Dendritic cell treated with granulocyte-macrophage colony-stimulating factor and Interleukin-4, amounts not matched to agents 40 ng/mL and 50 ng/mL, for 4 days (primary cell): ENCODE measurements around the gene VARS2.
A peak's percentile ranks its signal among the peaks of the same experiment; 100 is the strongest.
"Not testable (repeated sequence)": the region's sequence is repeated elsewhere in the genome, so short reads cannot be mapped to it uniquely, and the experiment has no call there.

Experiments
- H3K27ac Mint-ChIP-seq: one replicate; pipeline ENCODE4 v1.8.0; 2022; ENCODE audit warnings: mild to moderate bottlenecking, mixed read lengths
- H3K27me3 Mint-ChIP-seq: one replicate; pipeline ENCODE4 v1.8.0; 2022; ENCODE audit warnings: mild to moderate bottlenecking, mixed read lengths
- H3K36me3 Mint-ChIP-seq: one replicate; pipeline ENCODE4 v1.8.0; 2022; ENCODE audit warnings: low read depth, mixed read lengths
- H3K4me1 Mint-ChIP-seq: one replicate; pipeline ENCODE4 v1.8.0; 2022; ENCODE audit warnings: low read depth, mixed read lengths
- H3K4me3 Mint-ChIP-seq: one replicate; pipeline ENCODE4 v1.8.0; 2022; ENCODE audit warnings: mild to moderate bottlenecking, moderate library complexity, mixed read lengths
- H3K9me3 Mint-ChIP-seq: one replicate; pipeline ENCODE4 v1.8.0; 2022; ENCODE audit warnings: mixed read lengths
- intact Hi-C: fragments of 100-400 bp; cut with micrococcal nuclease; formaldehyde crosslinking; loops from one replicate; pipeline ENCODE4 v1.15.0; 2022

Gene VARS2

GRCh38 chr6:30900863-30901417 is 13.1 kb upstream of the VARS2 start:
- Mint-ChIP-seq H3K4me1 (no peaks in the 10 kb centered on the region), H3K27ac (no peak overlapping the region), H3K27me3 (peaks cover 4% of the 10 kb centered on the region), H3K9me3 (no peaks in the 10 kb centered on the region), H3K36me3 (no peaks in the 10 kb centered on the region), H3K4me3 (no peak overlapping the region)
- intact Hi-C loops = no loop called here

- intact Hi-C loops = no loop called here
- Mint-ChIP-seq H3K9me3 (no peaks in the 10 kb centered on the region), H3K27me3 (peaks cover 4% of the 10 kb centered on the region), H3K4me1 (no peaks in the 10 kb centered on the region), H3K27ac (no peak overlapping the region), H3K36me3 (no peaks in the 10 kb centered on the region), H3K4me3 (no peak overlapping the region)
These were observed 12.6 kb upstream of the VARS2 start for GRCh38 chr6:30901436-30901835.

DNA sequence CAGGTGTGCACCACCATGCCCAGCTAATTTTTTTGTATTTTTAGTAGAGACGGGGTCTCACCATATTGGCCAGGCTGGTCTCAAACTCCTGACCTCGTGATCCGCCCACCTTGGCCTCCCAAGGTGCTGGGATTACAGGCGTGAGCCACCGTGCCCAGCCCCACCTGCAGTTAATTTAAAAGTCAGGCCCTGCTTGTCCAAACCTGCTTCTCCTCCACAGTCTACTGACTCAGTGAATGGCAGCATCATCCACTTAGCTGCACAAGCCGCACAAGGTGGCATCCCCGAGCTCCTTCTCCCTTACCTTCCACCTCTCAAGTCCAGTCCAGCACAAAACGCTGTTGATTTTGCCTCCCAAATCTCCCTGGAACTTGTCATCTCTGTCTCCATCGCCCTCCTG is 11.8 kb upstream of the VARS2 start:
- H3K27ac Mint-ChIP-seq, H3K27me3 Mint-ChIP-seq, H3K9me3 Mint-ChIP-seq, H3K4me3 Mint-ChIP-seq, H3K4me1 Mint-ChIP-seq, intact Hi-C loops, H3K36me3 Mint-ChIP-seq: not testable (repeated sequence)

GRCh38 chr6:30902709-30903108 is 11.3 kb upstream of the VARS2 start:
- Mint-ChIP-seq H3K27ac (no peak overlapping the region), H3K36me3 (no peaks in the 10 kb centered on the region), H3K9me3 (no peaks in the 10 kb centered on the region), H3K4me3 (no peak overlapping the region), H3K27me3 (peaks cover 4% of the 10 kb centered on the region), H3K4me1 (no peaks in the 10 kb centered on the region)
- intact Hi-C loops = no loop called here

DNA sequence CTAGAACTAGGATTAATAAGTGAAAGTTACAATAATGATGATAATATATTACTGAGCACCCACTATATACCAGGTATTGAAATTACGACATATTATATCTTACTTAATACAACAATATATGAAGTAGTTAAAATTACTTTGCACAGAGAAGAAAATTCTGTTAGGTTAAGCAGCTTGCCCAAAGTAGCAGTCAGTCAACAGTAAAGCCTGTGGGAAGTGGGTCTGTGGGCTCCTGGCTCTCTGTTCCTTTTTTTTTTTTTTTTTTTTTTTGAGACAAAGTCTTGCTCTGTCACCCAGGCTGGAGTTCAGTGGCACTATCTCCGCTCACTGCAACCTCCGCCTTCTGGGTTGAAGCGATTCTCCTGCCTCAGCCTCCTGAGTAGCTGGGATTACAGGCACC is 10.8 kb upstream of the VARS2 start:
- H3K4me1 Mint-ChIP-seq = peaks cover 1% of the 10 kb centered on the region
- H3K4me3 Mint-ChIP-seq = no peak overlapping the region
- peaks cover 4% of the 10 kb centered on the region for H3K36me3 Mint-ChIP-seq
- no peak overlapping the region for H3K27ac Mint-ChIP-seq
- no peaks in the 10 kb centered on the region for H3K9me3 Mint-ChIP-seq
- peaks cover 4% of the 10 kb centered on the region for H3K27me3 Mint-ChIP-seq
- intact Hi-C loops = no loop called here

DNA sequence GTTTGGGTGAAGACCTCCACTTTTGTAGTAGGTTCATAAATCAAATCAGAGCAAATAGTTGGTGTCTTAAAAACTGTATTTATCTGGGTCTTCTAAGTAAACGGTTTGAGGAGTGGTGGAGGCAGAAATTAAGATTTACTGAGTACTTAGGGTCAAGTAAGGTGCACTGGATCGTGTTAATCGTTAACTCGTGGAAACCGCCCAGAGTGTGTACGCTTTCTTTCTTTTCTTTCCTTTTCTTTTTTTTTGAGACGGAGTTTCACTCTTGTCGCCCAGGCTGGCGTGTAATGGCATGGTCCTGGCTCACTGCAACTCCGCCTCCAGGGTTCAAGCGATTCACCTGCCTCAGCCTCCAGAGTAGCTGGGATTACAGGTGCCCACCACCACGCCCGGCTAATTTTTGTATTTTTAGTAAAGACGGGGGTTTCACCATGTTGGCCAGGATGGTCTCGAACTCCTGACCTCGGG is 6.7 kb upstream of the VARS2 start:
- Mint-ChIP-seq H3K27ac (peak overlapping the region; percentile 81), H3K4me3 (peak overlapping the region; percentile 96), H3K36me3 (peaks cover 36% of the 10 kb centered on the region), H3K4me1 (peaks cover 12% of the 10 kb centered on the region)
- H3K9me3 Mint-ChIP-seq, H3K27me3 Mint-ChIP-seq, intact Hi-C loops: not testable (repeated sequence)

DNA sequence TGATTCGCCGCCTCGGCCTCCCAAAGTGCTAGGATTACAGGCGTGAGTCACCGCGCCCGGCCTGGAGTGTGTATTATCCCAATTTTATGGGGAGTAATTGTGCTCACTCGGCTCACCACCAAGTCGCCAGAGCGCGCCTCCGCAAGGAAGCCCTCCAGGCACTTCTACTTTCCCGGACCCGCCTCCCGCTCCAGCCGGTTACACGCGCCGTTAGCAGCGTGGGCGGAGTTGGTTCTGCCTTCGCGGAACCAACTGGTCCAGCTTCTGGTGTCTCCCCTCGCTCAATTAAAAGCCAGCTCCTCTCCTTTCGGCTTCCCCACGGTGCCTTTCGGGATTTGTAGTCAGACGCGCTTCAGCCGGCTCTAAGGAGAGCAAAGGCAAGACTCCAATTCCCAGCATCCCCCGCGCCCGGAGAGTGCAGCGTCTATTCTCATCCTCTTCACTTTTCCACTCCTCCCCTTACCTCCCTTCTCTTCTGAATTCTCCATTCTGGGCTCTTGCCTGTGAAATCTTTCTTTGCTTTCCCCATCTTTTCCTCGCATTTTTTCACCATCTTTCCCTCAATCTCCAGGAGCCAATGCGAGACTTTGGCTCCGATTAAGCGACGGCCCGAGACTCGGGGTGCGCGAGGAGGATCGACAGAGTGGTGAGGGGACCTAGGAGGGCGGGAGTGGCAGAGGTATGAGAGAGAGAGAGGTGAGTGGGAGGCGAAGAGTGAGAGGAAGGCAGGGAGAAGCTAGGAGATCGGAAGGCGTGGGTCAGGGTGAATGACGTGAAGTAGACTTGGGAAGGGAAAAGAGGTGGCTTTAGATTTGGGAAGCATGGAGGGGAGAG is 6.1 kb upstream of the VARS2 start, which contains the start of gene GTF2H4:
TSS of gene GTF2H4 (plus strand) at position 450 of the 834 bp plus-strand sequence.
- H3K27ac Mint-ChIP-seq = peak within 1 kb of the TSS; percentile 81
- no peaks in the 10 kb centered on the region for H3K9me3 Mint-ChIP-seq
- intact Hi-C loops = no loop called here
- H3K4me3 Mint-ChIP-seq = peak within 1 kb of the TSS; percentile 96
- H3K27me3 Mint-ChIP-seq = no peaks in the 10 kb centered on the region
- peaks cover 43% of the 10 kb centered on the region for H3K36me3 Mint-ChIP-seq
- peaks cover 12% of the 10 kb centered on the region for H3K4me1 Mint-ChIP-seq

GRCh38 chr6:30908700-30909099 is 5.3 kb upstream of the VARS2 start:
- H3K36me3 Mint-ChIP-seq = peaks cover 46% of the 10 kb centered on the region
- H3K27me3 Mint-ChIP-seq = no peaks in the 10 kb centered on the region
- H3K9me3 Mint-ChIP-seq = no peaks in the 10 kb centered on the region
- H3K4me1 Mint-ChIP-seq = peaks cover 18% of the 10 kb centered on the region
- peak overlapping the region; percentile 96 for H3K4me3 Mint-ChIP-seq
- peak overlapping the region; percentile 81 for H3K27ac Mint-ChIP-seq
- intact Hi-C loops = no loop called here

DNA sequence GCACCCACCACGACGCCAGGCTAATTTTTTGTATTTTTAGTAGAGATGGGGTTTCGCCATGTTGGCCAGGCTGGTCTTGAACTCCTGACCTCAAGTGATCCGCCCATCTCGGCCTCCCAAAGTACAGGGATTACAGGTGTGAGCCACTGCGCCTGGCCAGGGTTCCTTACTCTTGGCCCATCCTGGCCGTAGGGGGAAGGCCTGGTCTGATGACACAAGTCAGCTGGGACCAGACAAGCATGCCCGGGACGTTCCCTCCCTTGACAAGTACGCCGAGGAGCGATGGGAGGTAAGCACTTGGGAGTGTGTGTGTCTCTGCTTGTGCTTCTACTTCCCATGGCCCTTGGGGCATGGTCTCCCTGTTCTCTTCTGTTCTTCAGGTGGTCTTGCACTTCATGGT is 3.6 kb upstream of the VARS2 start:
- H3K4me1 Mint-ChIP-seq = peaks cover 32% of the 10 kb centered on the region

DNA sequence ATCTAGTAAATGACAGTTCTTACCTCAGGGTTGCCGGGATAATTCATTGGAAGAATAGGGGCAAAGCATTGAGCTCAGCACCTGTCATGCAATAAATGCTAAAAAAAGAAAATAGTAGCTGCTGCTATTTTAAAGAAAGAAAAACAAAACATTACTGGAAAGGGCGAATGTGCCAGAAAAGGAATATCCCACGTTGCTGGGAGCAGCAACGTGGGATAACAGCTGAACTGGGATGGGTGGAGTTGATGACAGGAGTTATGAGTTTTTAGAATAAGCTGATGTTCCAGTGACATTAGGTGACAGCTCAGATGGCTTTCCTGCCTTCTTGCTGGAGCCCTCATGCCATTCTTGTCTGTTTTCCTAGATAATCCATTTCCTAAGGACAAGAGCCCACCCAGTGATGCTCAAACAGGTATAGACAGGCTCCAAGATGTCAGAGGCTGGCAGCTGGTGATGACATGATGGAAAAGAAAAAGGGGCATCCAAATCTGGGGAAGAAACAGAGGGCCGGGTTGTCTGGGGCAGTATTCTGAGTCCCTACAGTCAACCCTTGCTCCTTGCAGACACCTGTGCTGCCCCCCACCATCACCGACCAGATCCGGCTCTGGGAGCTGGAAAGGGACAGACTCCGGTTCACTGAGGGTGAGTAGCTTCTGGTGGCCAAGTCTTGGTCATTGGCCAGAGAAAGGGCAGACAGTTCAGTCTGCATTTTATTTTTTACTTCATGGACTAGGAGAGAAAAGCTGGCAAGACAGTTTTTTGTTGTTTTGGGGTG is 1.1 kb upstream of the VARS2 start:
- Mint-ChIP-seq H3K4me1 (peaks cover 38% of the 10 kb centered on the region), H3K27ac (no peak overlapping the region), H3K36me3 (peaks cover 74% of the 10 kb centered on the region), H3K9me3 (no peaks in the 10 kb centered on the region), H3K27me3 (no peaks in the 10 kb centered on the region), H3K4me3 (no peak overlapping the region)
- intact Hi-C loops = no loop called here

More for the DNA sequence above, 3.6 kb upstream of the VARS2 start:
- H3K9me3 Mint-ChIP-seq, H3K27me3 Mint-ChIP-seq, intact Hi-C loops, H3K4me3 Mint-ChIP-seq, H3K27ac Mint-ChIP-seq: not testable (repeated sequence)
- peaks cover 50% of the 10 kb centered on the region for H3K36me3 Mint-ChIP-seq

- Mint-ChIP-seq H3K9me3 (no peaks in the 10 kb centered on the region), H3K27ac (peak overlapping the region; percentile 78), H3K4me1 (peaks cover 32% of the 10 kb centered on the region), H3K4me3 (peak overlapping the region; percentile 81), H3K27me3 (no peaks in the 10 kb centered on the region), H3K36me3 (peaks cover 74% of the 10 kb centered on the region)
- intact Hi-C loops = loop anchor here (2.0 kb wide), 1 partner anchor 165 kb away; no protein-coding TSS in a partner anchor
These were observed 340 bp upstream of the VARS2 start for GRCh38 chr6:30913721-30914075.

DNA sequence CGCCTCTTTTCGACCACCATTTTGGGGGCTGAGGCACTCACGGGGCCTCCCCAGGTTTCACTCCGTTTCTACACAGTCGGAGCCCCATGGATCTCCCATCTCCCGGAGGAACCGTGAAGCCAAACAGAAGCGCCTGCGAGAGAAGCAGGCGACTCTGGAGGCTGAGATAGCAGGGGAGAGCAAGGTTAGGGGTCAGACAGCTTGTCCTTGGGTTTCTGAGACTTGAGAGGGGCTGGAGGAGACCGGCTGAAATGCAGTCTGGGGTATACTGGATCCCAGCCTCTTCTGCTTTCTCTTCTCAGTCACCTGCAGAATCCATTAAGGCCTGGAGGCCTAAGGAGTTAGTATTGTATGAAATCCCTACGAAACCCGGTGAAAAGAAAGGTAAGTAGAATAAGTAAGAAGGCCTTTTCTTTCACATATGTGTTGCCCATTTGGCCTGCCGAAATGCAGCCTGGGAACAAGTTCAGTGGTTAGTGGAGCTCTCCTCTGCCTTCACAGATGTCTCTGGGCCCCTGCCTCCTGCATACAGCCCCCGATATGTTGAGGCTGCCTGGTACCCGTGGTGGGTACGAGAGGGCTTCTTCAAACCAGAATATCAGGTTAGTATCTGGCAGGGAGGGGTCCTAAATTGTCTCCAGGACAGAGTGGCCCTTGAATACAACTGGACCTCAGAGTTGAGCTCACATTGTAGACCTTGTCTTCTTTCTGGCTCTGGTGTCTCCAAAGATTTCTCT is 984 bp downstream of the VARS2 start:
- Mint-ChIP-seq H3K27me3 (no peaks in the 10 kb centered on the region), H3K4me1 (peaks cover 25% of the 10 kb centered on the region), H3K27ac (peak overlapping the region; percentile 78), H3K4me3 (peak overlapping the region; percentile 81), H3K36me3 (peaks cover 83% of the 10 kb centered on the region), H3K9me3 (no peaks in the 10 kb centered on the region)
- intact Hi-C loops = loop anchor here (1.0 to 2.0 kb wide), 2 partner anchors 154 to 164 kb away; no protein-coding TSS in a partner anchor

DNA sequence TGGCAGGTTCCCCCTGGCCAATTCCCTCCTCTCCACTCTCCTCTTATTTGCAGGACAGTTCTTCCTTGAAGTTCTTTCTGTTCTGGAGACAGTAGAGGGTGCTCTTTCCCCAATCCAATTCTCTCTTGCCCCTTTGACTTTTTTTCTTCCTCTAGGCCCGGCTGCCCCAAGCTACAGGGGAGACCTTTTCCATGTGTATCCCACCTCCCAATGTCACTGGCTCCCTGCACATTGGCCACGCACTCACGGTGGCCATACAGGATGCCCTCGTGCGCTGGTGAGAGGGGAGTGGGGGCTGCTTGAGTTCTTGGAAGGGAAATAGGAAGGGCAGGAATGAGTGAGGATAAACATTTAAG is 1.5 kb downstream of the VARS2 start:
- H3K4me3 Mint-ChIP-seq = no peak overlapping the region
- intact Hi-C loops = loop anchor here (1.0 to 2.0 kb wide), 2 partner anchors 154 to 163 kb away; no protein-coding TSS in a partner anchor
- no peaks in the 10 kb centered on the region for H3K9me3 Mint-ChIP-seq
- peaks cover 25% of the 10 kb centered on the region for H3K4me1 Mint-ChIP-seq
- no peak overlapping the region for H3K27ac Mint-ChIP-seq
- peaks cover 83% of the 10 kb centered on the region for H3K36me3 Mint-ChIP-seq
- no peaks in the 10 kb centered on the region for H3K27me3 Mint-ChIP-seq
